Keratinocyte (primary cell): Measurements from ENCODE around the gene FOXL2. TPM values are rescaled to one million over a fixed set of nuclear protein-coding genes. Genes with fewer than 3 reads are reported as not detected.

Source experiments
- DNase-seq: peaks from one replicate; pipeline ENCODE4 v3.0.0-alpha.2; 2011; ENCODE audit warnings: low read depth, missing footprints, low spot score
- FAIRE-seq: peaks from 2 replicates; lab custom pipeline; 2011; peaks lifted over from hg19 to GRCh38; lab: Jason Lieb, UNC
- H2AFZ ChIP-seq: 2 replicates; pipeline ENCODE4 v1.6.0; 2012; ENCODE audit warnings: low read length, control low read depth, inconsistent platforms; ENCODE audit not compliant: control insufficient read depth
- H3K27ac ChIP-seq: 2 replicates; pipeline ENCODE4 v1.5.1; 2011; ENCODE audit warnings: low read length; ENCODE audit not compliant: control insufficient read depth, insufficient read depth
- H3K27me3 ChIP-seq: 3 replicates; pipeline ENCODE4 v1.6.0; 2011; ENCODE audit warnings: low read length; ENCODE audit not compliant: control insufficient read depth, insufficient read depth; ENCODE audit errors: extremely low read depth
- H3K36me3 ChIP-seq, 2 experiments: 2 replicates in 1 of 2; 3 replicates in 1 of 2; pipeline ENCODE4 v1.5.1; 2011; ENCODE audit warnings: low read length in 2 of 2, mild to moderate bottlenecking in 1 of 2; ENCODE audit not compliant: control insufficient read depth in 2 of 2, insufficient read depth in 2 of 2; ENCODE audit errors: extremely low read depth in 1 of 2
- H3K4me1 ChIP-seq: 3 replicates; pipeline ENCODE4 v1.5.1; 2011; ENCODE audit warnings: low read length; ENCODE audit not compliant: control insufficient read depth, insufficient read depth; ENCODE audit errors: extremely low read depth
- H3K4me2 ChIP-seq: 3 replicates; pipeline ENCODE4 v1.6.0; 2011; ENCODE audit warnings: low read depth, low read length; ENCODE audit not compliant: control insufficient read depth, insufficient read depth; ENCODE audit errors: extremely low read depth
- H3K4me3 ChIP-seq, 3 experiments: fragments of 200-600 bp in 1 of 3; sonication (generic) in 1 of 3; 2 replicates in 2 of 3; 3 replicates in 1 of 3; pipeline ENCODE4 v1.5.1; 2011 to 2016; ENCODE audit warnings: low read length in 3 of 3, mild to moderate bottlenecking in 3 of 3, control low read depth in 2 of 3, inconsistent platforms in 1 of 3, low read depth in 1 of 3, mixed read lengths in 1 of 3, mixed run types in 1 of 3, moderate library complexity in 1 of 3; ENCODE audit not compliant: control insufficient read depth in 2 of 3, insufficient read depth in 2 of 3; ENCODE audit errors: extremely low read depth in 1 of 3
- H3K79me2 ChIP-seq: 2 replicates; pipeline ENCODE4 v1.6.0; 2012; ENCODE audit warnings: low read length; ENCODE audit not compliant: control insufficient read depth, insufficient read depth
- H3K9ac ChIP-seq: 3 replicates; pipeline ENCODE4 v1.6.0; 2011; ENCODE audit warnings: low read length; ENCODE audit not compliant: control insufficient read depth, insufficient read depth; ENCODE audit errors: extremely low read depth
- H3K9me1 ChIP-seq: 3 replicates; pipeline ENCODE4 v1.6.0; 2011; ENCODE audit warnings: low read length; ENCODE audit not compliant: control insufficient read depth, insufficient read depth; ENCODE audit errors: extremely low read depth
- H3K9me3 ChIP-seq: 2 replicates; pipeline ENCODE4 v1.5.1; 2012; ENCODE audit warnings: low read depth, low read length; ENCODE audit not compliant: control insufficient read depth
- H4K20me1 ChIP-seq: 3 replicates; pipeline ENCODE4 v1.6.0; 2011; ENCODE audit warnings: low read length; ENCODE audit not compliant: control insufficient read depth, insufficient read depth; ENCODE audit errors: extremely low read depth
- EZH2 ChIP-seq: IDR thresholded peaks from one replicate; pipeline ENCODE4 v1.6.1; 2012; ENCODE audit warnings: inconsistent platforms, mild to moderate bottlenecking, low read length, moderate library complexity
- dilution Hi-C: fragments of 300-500 bp; cut with MboI; formaldehyde crosslinking; loops from one replicate; pipeline ENCODE4 v1.7.0; 2020; ENCODE audit warnings: low sequenced_read_pairs; ENCODE audit not compliant: extremely low pct_ligation_motif_present
- polyA plus RNA-seq, 5 experiments: library from polyadenylated mRNA; depleted of rRNA in 3 of 5; stranded (reverse) in 3 of 5; stranded (forward) in 1 of 5; unstranded in 1 of 5; fragments of >200 nt; gene quantifications; 1 replicate in 1 of 5; 2 replicates in 3 of 5; 3 replicates in 1 of 5; pipeline versions ENCODE4 v1.2.1 to v1.2.3, GENCODE V29; 2011 to 2012; ENCODE audit warnings: missing spikeins in 2 of 5, low read depth in 1 of 5, low replicate concordance in 1 of 5
- TF ChIP-seq, protein P1 (sequence below), 3 experiments: IDR thresholded peaks in 1 of 3; conservative IDR thresholded peaks in 1 of 3; optimal IDR thresholded peaks in 1 of 3; 2 replicates in 2 of 3; 3 replicates in 1 of 3; pipeline versions ENCODE3 to v1.5.1; 2011; ENCODE audit warnings: low read length in 3 of 3, mild to moderate bottlenecking in 3 of 3, moderate library complexity in 2 of 3, control low read depth in 1 of 3, inconsistent platforms in 1 of 3; ENCODE audit not compliant: insufficient read depth in 2 of 3; ENCODE audit errors: extremely low read depth in 1 of 3

The FOXL2 gene
- polyA plus RNA-seq, 1 donor (not counting 4 experiments of a cell fraction or from before 2014, with no cell fraction given) = 0.25 TPM

DNA sequence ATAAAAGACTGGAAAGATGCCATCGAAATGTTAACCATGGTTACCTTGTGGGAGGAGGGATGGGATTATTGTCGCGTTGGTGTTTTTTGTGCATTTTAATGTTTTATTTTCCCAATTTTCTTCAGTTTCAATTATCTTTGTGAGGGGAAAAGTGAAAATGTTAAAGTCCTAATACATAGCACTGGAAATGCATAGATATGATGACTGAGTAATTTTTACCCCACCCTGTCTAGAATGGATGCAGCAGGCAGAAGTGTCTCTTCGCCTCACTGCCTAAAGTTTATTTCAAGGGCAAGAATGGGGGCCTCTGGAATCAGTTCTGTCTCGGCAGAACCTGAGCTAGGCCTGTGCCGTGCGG is 11.5 kb downstream of the FOXL2 start:
- Histone ChIP-seq H2AFZ (no peak overlapping the region), H3K27ac (no peak overlapping the region), H4K20me1 (no peaks in the 10 kb centered on the region), H3K79me2 (no peaks in the 10 kb centered on the region), H3K4me1 (peaks cover 13% of the 10 kb centered on the region), H3K9me3 (no peaks in the 10 kb centered on the region), H3K36me3 (no peaks in the 10 kb centered on the region), H3K27me3 (peaks cover 51% of the 10 kb centered on the region), H3K9me1 (peaks cover 4% of the 10 kb centered on the region), H3K4me3 (peak overlapping the region in 1 of 3 experiments; percentile 60), H3K9ac (no peak overlapping the region), H3K4me2 (peak overlapping the region; percentile 82)
- no peak for FAIRE-seq
- DNase-seq = no peak
- TF ChIP-seq EZH2 = no peak
- TF ChIP-seq, protein P1, sequence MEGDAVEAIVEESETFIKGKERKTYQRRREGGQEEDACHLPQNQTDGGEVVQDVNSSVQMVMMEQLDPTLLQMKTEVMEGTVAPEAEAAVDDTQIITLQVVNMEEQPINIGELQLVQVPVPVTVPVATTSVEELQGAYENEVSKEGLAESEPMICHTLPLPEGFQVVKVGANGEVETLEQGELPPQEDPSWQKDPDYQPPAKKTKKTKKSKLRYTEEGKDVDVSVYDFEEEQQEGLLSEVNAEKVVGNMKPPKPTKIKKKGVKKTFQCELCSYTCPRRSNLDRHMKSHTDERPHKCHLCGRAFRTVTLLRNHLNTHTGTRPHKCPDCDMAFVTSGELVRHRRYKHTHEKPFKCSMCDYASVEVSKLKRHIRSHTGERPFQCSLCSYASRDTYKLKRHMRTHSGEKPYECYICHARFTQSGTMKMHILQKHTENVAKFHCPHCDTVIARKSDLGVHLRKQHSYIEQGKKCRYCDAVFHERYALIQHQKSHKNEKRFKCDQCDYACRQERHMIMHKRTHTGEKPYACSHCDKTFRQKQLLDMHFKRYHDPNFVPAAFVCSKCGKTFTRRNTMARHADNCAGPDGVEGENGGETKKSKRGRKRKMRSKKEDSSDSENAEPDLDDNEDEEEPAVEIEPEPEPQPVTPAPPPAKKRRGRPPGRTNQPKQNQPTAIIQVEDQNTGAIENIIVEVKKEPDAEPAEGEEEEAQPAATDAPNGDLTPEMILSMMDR (optimal IDR thresholded peaks at IDR 0.05 in 1 of 3, IDR thresholded peaks at IDR 0.05 in 1 of 3, conservative IDR thresholded peaks at IDR 0.05 in 1 of 3; ENCODE audit: extremely low read depth in 1 of 3, insufficient read depth in 2 of 3, low read length in 3 of 3) = no peak
- dilution Hi-C loops = loop anchor here (25.0 kb wide), 1 partner anchor 377 kb away; no protein-coding TSS in a partner anchor

DNA sequence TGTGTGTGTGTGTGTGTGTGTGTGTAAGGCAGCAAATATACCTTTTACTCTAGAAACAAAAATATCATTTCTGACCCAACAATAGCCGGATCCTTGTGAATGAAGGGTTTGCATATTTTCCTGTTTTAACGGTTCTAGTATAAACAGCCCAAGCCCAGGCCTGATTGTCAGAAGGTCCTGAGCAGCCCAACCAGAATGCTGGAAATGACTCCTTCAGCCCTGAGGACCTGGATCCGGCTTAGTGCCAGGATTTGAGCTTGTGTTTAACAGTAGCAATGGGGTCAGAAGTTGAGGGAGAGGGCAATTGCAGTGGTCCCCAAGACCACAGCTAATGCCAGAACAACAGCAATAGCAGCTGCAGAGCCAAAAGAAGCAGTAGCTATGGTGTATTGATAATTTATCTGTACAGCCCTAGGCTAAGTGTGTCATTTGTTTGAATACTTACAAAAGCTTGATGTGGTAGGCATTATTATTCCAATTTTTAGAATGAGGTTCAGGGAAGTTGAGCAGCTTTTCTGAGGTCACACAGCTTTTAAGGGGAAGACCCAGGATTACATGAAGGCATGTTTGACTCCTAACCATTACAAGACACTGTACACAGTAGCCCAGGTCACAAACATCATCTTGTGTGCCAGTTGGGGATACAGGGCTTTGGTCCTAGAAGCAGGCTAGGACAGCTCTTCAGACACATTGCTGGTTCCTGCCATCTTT is 12.8 kb downstream of the FOXL2 start:
- Histone ChIP-seq H3K27ac (no peak overlapping the region), H3K9ac (no peak overlapping the region), H3K4me1 (peaks cover 13% of the 10 kb centered on the region), H2AFZ (no peak overlapping the region), H3K4me2 (no peak overlapping the region), H4K20me1 (no peaks in the 10 kb centered on the region), H3K9me1 (peaks cover 4% of the 10 kb centered on the region), H3K4me3 (no peak overlapping the region), H3K9me3 (no peaks in the 10 kb centered on the region), H3K27me3 (peaks cover 37% of the 10 kb centered on the region), H3K79me2 (no peaks in the 10 kb centered on the region), H3K36me3 (no peaks in the 10 kb centered on the region)
- no peak for TF ChIP-seq EZH2
- DNase-seq (no peak), FAIRE-seq (no peak)
- dilution Hi-C loops = loop anchor here (25.0 kb wide), 1 partner anchor 378 kb away; no protein-coding TSS in a partner anchor
